K562 (cell line): Measurements from ENCODE around the gene FIG4.

ENCODE experiments used
- CTCF ChIP-seq, 3 experiments: IDR thresholded peaks in 2 of 3; conservative IDR thresholded peaks in 1 of 3; 2 replicates each; pipeline ENCODE4 v1.5.1; 2011 to 2012; ENCODE audit warnings: low read length in 3 of 3, mild to moderate bottlenecking in 3 of 3, control low read depth in 2 of 3, improper control_type of control experiment in 1 of 3, inconsistent platforms in 1 of 3, low read depth in 1 of 3, mixed read lengths in 1 of 3, moderate library complexity in 1 of 3; ENCODE audit not compliant: insufficient read depth in 2 of 3
- ELK3 ChIP-seq: fragments of 450-650 bp; formaldehyde crosslinking; IDR thresholded peaks from 2 replicates; pipeline ENCODE4 v1.4.0; 2020; ENCODE audit warnings: mild to moderate bottlenecking
- FOXP1 ChIP-seq: sonication (generic); formaldehyde crosslinking; IDR thresholded peaks from 2 replicates; pipeline ENCODE4 v1.8.0; 2022; ENCODE audit warnings: mild to moderate bottlenecking, missing genetic modification reagents
- NR2C2 ChIP-seq, 2 experiments: fragments of 200-800 bp in 1 of 2; sonication (Bioruptor generic) in 1 of 2; sonication (generic) in 1 of 2; formaldehyde crosslinking in 1 of 2; IDR thresholded peaks; 2 replicates each; pipeline versions ENCODE4 v1.6.1 to v1.8.0; 2016 to 2022; ENCODE audit warnings: mild to moderate bottlenecking in 1 of 2, missing compliant biosample characterization in 1 of 2, missing genetic modification characterization in 1 of 2, missing genetic modification reagents in 1 of 2
- RAD21 ChIP-seq, 2 experiments: fragments of 250-450 bp in 1 of 2; fragments of 450-650 bp in 1 of 2; sonication (Bioruptor Pico) in 1 of 2; formaldehyde crosslinking in 1 of 2; IDR thresholded peaks in 1 of 2; conservative IDR thresholded peaks in 1 of 2; 2 replicates each; pipeline versions ENCODE4 v1.4.0 to v1.8.0; 2020 to 2022; ENCODE audit warnings: mild to moderate bottlenecking in 2 of 2, moderate library complexity in 1 of 2
- TF ChIP-seq, protein P1 (sequence below): fragments of 250-450 bp; sonication (Bioruptor Pico); IDR thresholded peaks from 2 replicates; pipeline ENCODE4 v1.8.0; 2022; ENCODE audit warnings: inconsistent platforms, mild to moderate bottlenecking, moderate library complexity, borderline replicate concordance

- no peak for TF ChIP-seq CTCF (IDR thresholded peaks at IDR 0.05 in 2 of 3, conservative IDR thresholded peaks at IDR 0.05 in 1 of 3; ENCODE audit: insufficient read depth in 2 of 3, low read depth in 1 of 3, low read length in 3 of 3)
- TF ChIP-seq, protein P1, sequence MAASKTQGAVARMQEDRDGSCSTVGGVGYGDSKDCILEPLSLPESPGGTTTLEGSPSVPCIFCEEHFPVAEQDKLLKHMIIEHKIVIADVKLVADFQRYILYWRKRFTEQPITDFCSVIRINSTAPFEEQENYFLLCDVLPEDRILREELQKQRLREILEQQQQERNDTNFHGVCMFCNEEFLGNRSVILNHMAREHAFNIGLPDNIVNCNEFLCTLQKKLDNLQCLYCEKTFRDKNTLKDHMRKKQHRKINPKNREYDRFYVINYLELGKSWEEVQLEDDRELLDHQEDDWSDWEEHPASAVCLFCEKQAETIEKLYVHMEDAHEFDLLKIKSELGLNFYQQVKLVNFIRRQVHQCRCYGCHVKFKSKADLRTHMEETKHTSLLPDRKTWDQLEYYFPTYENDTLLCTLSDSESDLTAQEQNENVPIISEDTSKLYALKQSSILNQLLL (CRISPR knock-in tag): no peak
- TF ChIP-seq ELK3 (CRISPR knock-in tag): no peak
- TF ChIP-seq RAD21 (CRISPR knock-in tag; conservative IDR thresholded peaks at IDR 0.05 in 1 of 2, IDR thresholded peaks at IDR 0.05 in 1 of 2): no peak
- TF ChIP-seq NR2C2 (CRISPR knock-in tag; IDR thresholded peaks at IDR 0.05): no peak
- no peak for TF ChIP-seq NR2C2 (tag; IDR thresholded peaks at IDR 0.05)
- no peak for TF ChIP-seq FOXP1 (CRISPR knock-in tag)
Measured at GRCh38 chr6:109787312-109787711, 96.2 kb downstream of the FIG4 start.
